ENCODE data around the gene PCP2. TPM values are rescaled to one million over a fixed set of nuclear protein-coding genes. Genes with fewer than 3 reads are reported as not detected.

The PCP2 gene
- total and polyA plus RNA-seq, 2 donors from 2014 or later, result 6.1 to 8.9 TPM

GRCh38 chr19:7640803-7641202 is 7.3 kb upstream of the PCP2 start:
- Histone ChIP-seq H3K4me3 (ENCODE audit: low read length in 3 of 3) (no peak overlapping the region), H3K27me3 (ENCODE audit: control insufficient read depth, insufficient read depth, low read length) (no peaks in the 10 kb centered on the region), H3K36me3 (ENCODE audit: control insufficient read depth in 2 of 3, insufficient read depth in 3 of 3, low read length in 3 of 3) (peaks cover 0 to 10% (median 5%) of the 10 kb centered on the region in 3 donors), H3K4me1 (ENCODE audit: control insufficient read depth in 2 of 3, insufficient read depth in 2 of 3, low read depth in 1 of 3, low read length in 3 of 3) (peaks cover 0 to 14% (median 0%) of the 10 kb centered on the region in 3 donors), H3K9me3 (ENCODE audit: control insufficient read depth in 2 of 3, insufficient read depth in 1 of 3, low read length in 3 of 3) (no peaks in the 10 kb centered on the region), H3K9ac (ENCODE audit: low read length in 3 of 3) (no peak overlapping the region), H3K27ac (ENCODE audit: low read depth in 2 of 2, low read length in 2 of 2) (no peak overlapping the region)
- FAIRE-seq (no peak), DNase-seq (no peak)
- TF ChIP-seq CTCF (IDR thresholded peaks at IDR 0.05; ENCODE audit: borderline replicate concordance, extremely low read depth, insufficient read depth), result no peak
- intact Hi-C loops (cut with DNase I), result no loop called here

GRCh38 chr19:7639863-7640348 is 6.4 kb upstream of the PCP2 start:
- peaks cover 0 to 17% (median 0%) of the 10 kb centered on the region in 3 donors for H3K4me1 ChIP-seq (ENCODE audit: control insufficient read depth in 2 of 3, insufficient read depth in 2 of 3, low read depth in 1 of 3, low read length in 3 of 3)
- no peak overlapping the region for H3K4me3 ChIP-seq (ENCODE audit: low read length in 3 of 3)
- intact Hi-C loops (cut with DNase I), result no loop called here
- H3K36me3 ChIP-seq (ENCODE audit: control insufficient read depth in 2 of 3, insufficient read depth in 3 of 3, low read length in 3 of 3), result peaks cover 0 to 10% (median 5%) of the 10 kb centered on the region in 3 donors
- DNase-seq, result no peak
- H3K27me3 ChIP-seq (ENCODE audit: control insufficient read depth, insufficient read depth, low read length), result no peaks in the 10 kb centered on the region
- no peak for TF ChIP-seq CTCF (IDR thresholded peaks at IDR 0.05; ENCODE audit: borderline replicate concordance, extremely low read depth, insufficient read depth)
- H3K9ac ChIP-seq (ENCODE audit: low read length in 3 of 3), result no peak overlapping the region
- no peak overlapping the region for H3K27ac ChIP-seq (ENCODE audit: low read depth in 2 of 2, low read length in 2 of 2)
- H3K9me3 ChIP-seq (ENCODE audit: control insufficient read depth in 2 of 3, insufficient read depth in 1 of 3, low read length in 3 of 3), result no peaks in the 10 kb centered on the region
- no peak for FAIRE-seq

- no peaks in the 10 kb centered on the region for H3K9me3 ChIP-seq (ENCODE audit: control insufficient read depth in 2 of 3, insufficient read depth in 1 of 3, low read length in 3 of 3)
- no peaks in the 10 kb centered on the region for H3K27me3 ChIP-seq (ENCODE audit: control insufficient read depth, insufficient read depth, low read length)
- DNase-seq, result no peak
- H3K9ac ChIP-seq (ENCODE audit: low read length in 3 of 3), result no peak overlapping the region
- H3K27ac ChIP-seq (ENCODE audit: low read depth in 2 of 2, low read length in 2 of 2), result no peak overlapping the region
- TF ChIP-seq CTCF (IDR thresholded peaks at IDR 0.05; ENCODE audit: borderline replicate concordance, extremely low read depth, insufficient read depth), result no peak
- H3K4me1 ChIP-seq (ENCODE audit: control insufficient read depth in 2 of 3, insufficient read depth in 2 of 3, low read depth in 1 of 3, low read length in 3 of 3), result peaks cover 0 to 17% (median 0%) of the 10 kb centered on the region in 3 donors
- H3K4me3 ChIP-seq (ENCODE audit: low read length in 3 of 3), result no peak overlapping the region
- FAIRE-seq, result no peak
- intact Hi-C loops (cut with DNase I), result no loop called here
- peaks cover 0 to 10% (median 5%) of the 10 kb centered on the region in 3 donors for H3K36me3 ChIP-seq (ENCODE audit: control insufficient read depth in 2 of 3, insufficient read depth in 3 of 3, low read length in 3 of 3)
Observed at GRCh38 chr19:7638802-7639465, 5.4 kb upstream of the PCP2 start.
